C4-2B (cell line): ENCODE results near the gene SLC7A6OS.

Source experiments
- H3K27ac ChIP-seq: fragments of 450-650 bp; 2 replicates; pipeline ENCODE4 v1.5.1; 2017
- CTCF ChIP-seq: fragments of 450-650 bp; conservative IDR thresholded peaks from 2 replicates; pipeline ENCODE4 v1.5.1; 2017; ENCODE audit warnings: mild to moderate bottlenecking
- ZFX ChIP-seq: fragments of 450-650 bp; IDR thresholded peaks from 2 replicates; pipeline ENCODE4 v1.6.1; 2017

Gene SLC7A6OS

DNA sequence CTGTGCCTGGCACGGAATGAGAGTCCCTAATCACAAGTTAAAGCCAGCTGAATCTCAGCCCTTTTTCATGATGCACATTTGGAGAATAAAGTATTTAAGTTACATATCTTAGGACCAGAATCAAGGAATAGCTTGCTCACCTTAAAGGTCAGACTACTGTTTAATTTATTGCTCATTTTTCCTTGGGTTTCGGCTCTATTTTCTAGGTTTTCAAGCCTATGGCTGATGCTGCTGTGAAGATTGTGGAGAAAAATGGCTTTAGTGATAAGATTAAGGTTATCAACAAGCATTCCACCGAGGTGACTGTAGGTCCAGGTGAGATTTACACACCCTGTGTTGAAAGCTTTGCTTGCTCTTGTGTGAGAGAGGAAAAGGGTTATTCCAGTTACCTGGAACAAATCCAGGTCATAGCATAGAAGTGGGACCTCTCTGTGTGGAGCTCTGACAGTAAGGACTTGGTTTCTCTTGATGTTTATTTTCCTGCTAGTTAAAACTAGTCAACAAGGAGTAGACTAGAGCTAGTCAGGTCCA lies 18.2 kb upstream of the SLC7A6OS start:
- no peak for TF ChIP-seq ZFX
- TF ChIP-seq CTCF: peak; percentile 69
- no peak overlapping the region for H3K27ac ChIP-seq

GRCh38 chr16:68328151-68328859 lies 17.6 kb upstream of the SLC7A6OS start:
- TF ChIP-seq ZFX: no peak
- TF ChIP-seq CTCF: peak; percentile 89
- no peak overlapping the region for H3K27ac ChIP-seq

GRCh38 chr16:68324780-68325357 lies 14.1 kb upstream of the SLC7A6OS start:
- no peak overlapping the region for H3K27ac ChIP-seq
- TF ChIP-seq CTCF (no peak), ZFX (no peak)

DNA sequence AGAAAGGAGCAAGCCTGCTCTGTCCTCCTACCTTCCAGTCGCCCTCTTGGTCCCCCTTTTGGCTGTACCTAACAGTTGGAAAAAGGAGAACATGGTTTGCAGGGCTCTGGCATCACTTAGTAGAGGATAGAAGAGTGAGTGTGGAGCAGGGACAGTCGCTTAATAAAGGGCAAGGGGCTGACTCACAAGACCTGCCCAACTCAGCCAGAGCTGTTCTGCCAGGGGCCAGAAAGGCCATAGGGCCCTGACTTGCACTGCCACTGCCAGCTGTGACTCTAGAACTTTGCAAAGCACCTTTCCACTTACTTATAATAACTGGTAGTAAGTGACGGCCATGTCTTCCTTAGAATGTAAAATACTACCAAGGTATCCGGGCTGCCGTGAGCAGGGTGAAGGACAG lies 13.6 kb upstream of the SLC7A6OS start:
- H3K27ac ChIP-seq: no peak overlapping the region
- TF ChIP-seq CTCF: no peak
- TF ChIP-seq ZFX: no peak

DNA sequence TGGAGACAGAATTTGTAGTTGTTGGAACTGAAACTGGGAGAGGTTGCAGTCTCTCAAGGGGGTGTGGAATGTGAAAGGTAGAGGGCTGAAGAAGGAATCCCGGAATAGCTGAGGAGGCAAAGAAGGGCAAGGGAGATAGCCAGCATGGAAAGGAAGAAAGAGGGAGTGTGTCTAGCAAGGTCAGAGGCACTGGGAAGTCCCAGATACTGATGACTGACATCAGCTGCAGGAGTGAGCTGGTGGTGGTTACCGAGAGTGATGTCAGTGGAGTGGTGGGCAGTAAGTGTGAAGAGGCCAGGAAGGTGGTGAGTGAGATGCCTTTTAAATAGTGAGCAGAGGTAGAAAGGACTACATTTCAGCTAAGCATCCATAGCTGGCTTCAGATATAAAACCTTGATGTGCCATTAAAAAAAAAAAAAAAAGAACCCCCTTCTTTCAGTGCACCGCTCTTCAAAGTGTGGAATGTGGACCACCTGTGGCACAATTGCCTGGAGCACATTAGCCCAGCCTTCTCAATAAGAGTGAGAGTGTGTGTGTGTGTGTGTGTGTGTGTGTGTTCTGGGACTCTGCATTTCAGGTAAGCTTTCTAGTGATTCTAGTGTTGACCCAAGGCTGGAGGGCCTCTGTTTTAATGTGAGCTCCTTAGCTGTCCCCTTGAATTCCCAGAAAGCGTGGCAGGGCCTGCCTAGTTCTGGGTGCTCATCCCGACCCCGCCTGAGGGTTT lies 8.6 kb upstream of the SLC7A6OS start:
- H3K27ac ChIP-seq: no peak overlapping the region
- no peak for TF ChIP-seq ZFX
- TF ChIP-seq CTCF: no peak

DNA sequence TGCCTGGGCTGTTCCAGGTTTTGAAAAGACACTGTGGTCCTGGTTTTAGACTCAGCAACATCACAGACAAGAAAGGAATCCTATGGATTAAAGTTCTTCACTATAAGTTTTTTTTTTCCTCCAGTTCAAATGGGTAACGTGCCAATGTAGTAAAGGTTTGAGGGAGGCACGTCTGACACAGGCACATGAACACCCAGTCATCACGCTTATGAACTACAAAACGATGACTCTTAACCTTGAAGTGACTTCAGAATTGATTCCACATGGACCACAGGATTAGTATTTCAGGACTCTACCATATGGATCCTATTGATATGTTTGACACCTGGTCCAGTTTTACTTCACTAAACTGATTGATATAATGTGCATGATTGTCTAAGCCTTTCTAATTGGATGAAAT lies 2.4 kb upstream of the SLC7A6OS start:
- TF ChIP-seq CTCF (no peak), ZFX (no peak)

DNA sequence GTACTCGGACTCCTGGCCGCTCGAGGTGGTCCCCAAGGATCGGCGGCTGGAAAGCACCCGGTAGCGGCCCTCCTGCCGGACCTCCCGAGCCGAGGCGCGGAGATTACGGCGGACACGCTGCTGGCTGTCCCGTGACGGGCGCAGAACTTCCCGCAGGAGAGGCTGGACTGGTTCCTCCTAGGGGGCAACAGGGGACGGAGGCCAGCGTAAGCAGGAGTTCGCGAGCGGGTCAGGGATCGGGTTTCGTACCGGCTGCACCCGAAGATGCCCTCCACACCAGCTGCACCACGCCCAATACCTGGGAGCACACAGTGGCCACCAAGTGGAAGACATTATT lies 341 bp downstream of the SLC7A6OS start:
- TF ChIP-seq CTCF (no peak), ZFX (no peak)
- H3K27ac ChIP-seq: peak overlapping the region; percentile 95

More for the DNA sequence above, 2.4 kb upstream of the SLC7A6OS start:
- H3K27ac ChIP-seq: no peak overlapping the region
